Stimulated activated CD8-positive, alpha-beta memory T cell treated with anti-CD3 and anti-CD28 coated beads, Interleukin-12 subunit alpha, Interleukin-12 subunit beta, amount 100 ng/mL, for 4 hours (primary cell): Measurements from ENCODE around the gene RSRC1.
"Not testable (repeated sequence)": the region's sequence is repeated elsewhere in the genome, so short reads cannot be mapped to it uniquely, and the experiment has no call there.

Source experiments
- DNase-seq: peaks from one replicate; pipeline ENCODE4 v3.0.0-alpha.2; 2020; ENCODE audit warnings: low read depth

RSRC1 gene

GRCh38 chr3:158228942-158229341, 119.1 kb downstream of the RSRC1 start:
- DNase-seq: not testable (repeated sequence)

DNA sequence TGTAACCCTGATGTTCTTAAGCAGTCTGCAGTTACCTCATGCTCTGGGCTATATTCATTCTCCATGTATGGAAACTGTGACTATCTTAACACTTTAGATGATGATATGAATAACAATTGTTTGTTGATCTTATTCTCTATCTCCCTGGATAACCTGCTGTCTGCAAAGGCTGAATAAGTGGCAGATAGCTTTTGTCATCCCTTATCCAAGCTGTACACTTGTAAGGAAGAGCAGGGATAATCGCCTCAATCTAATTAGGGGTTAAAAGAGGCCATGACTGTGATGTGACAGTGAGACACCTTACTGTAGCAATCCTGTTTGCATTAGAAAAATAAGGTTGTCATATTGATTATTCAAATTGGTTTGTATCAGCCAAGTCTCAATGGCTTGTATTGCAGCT, 123.9 kb downstream of the RSRC1 start:
- DNase-seq: no peak

- no peak for DNase-seq
These were observed 134.4 kb downstream of the RSRC1 start for GRCh38 chr3:158244274-158244673.

DNA sequence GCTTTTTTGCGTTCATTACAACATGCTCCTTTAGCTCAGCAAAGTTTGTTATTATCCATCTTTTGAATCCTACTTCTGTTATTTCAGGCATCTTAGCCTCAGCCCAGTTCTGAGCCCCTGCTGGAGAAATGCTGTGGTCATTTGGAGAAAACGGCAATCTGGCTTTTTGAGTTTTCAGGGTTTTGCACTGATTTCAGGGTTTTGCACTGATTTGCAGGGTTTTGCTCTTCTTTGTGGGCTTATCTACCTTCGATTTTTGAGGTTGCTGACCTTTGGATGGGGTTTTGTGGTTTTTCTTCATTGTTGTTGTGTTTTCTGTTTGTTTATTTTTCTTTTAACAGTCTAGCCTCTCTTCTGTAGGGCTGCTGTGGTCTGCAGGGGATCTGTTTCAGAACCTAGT, 137.4 kb downstream of the RSRC1 start:
- DNase-seq: no peak

DNA sequence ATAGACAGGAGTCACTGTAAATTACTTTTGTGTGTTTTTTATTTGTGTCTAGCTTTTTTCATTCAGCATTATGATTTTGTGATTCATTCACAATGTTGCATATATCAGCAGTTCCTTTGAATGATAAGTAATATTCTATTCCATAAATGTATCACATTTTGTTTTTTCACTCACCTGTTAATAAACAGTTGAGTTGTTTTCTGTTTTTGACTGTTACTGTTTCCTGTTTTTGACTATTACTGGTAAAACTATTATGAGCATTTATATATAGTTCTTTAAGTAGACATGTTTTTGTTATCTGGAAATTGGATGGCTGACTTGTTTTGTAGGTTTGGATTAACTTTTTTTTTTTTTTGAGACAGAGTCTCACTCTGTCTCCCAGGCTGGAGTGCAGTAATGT, 138.4 kb downstream of the RSRC1 start:
- no peak for DNase-seq

DNA sequence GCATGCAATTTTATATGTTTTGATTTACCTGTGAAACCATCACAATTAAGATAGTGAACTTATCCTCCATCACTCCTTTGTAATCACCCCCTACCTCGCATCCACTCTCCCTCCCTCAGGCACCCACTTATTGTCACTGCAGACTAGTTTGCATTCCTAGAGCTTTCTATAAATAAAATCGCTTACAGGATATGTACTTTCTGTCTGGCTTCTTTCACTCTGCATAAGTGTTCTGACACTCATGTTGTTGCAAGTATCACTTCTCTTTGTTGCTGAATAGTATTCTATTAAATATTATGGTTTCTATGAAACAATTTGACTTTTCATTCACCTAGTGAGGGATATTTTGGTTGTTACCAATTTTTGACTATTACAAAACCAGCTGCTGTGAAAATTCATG, 139.3 kb downstream of the RSRC1 start:
- DNase-seq: no peak

DNA sequence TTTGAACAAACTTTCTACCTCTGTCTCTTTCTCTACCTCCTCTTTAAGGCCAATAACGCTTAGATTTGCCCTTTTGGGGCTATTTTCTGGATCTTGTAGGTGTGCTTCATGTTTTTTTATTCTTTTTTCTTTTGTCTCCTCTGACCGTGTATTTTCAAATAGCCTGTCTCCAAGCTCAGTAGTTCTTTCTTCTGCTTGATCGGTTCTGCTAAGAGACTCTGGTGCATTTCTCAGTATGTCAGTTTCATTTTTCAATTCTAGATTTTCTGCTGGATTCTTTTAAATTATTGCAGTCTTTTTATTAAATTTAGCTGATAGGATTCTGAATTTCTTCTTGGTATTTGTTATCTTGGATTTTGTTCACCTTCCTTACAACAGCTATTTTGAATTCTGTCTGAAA, 148.7 kb downstream of the RSRC1 start:
- DNase-seq: no peak

- no peak for DNase-seq
These were observed 150.5 kb downstream of the RSRC1 start for GRCh38 chr3:158260392-158260791.

DNA sequence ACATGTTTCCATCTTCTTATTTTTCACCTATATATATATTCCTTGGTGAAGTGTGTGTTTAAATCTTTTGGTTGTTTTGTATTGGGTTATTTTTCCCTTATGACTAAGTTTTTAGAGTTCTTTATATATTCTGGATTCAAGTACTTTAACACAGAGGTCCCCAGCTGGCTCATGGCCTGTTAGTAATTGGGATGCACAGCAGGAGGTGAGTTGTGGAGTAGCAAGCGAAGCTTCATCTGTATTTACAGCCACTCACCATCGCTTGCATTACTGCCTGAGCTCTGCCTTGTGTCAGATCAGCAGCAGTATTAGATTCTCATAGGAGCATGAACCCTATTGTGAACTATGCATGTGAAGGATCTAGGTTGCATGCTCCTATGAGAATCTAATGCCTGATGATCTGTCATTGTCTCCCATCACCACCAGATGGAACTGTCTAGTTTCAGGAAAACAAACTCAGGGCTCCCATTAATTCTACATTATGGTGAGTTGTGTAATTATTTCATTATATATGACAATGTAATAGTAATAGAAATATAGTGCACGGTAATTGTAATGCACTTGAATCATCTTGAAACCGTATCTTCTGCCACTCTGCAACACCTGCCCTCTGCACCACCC, 151.6 kb downstream of the RSRC1 start:
- DNase-seq: no peak

DNA sequence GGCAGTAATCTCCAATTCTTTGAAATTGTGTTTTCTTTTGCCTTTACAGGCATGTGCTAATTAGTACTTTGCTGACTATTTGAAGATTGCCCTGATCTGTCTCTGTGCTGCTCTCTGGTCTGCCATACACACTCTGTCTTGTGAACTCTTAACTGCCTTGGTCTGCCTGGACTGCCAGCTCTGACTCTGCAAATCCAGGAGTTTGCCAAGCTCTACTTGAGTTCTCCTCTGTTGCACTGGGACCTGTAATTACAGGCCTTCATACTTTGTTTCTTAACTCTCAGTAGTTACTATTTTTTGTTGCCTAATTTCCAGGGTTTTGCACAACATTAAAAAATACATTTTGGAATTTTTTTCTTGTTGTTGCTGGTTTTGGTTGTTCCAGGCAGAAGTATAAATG, 155.0 kb downstream of the RSRC1 start:
- no peak for DNase-seq

- no peak for DNase-seq
These were observed 157.1 kb downstream of the RSRC1 start for GRCh38 chr3:158267015-158267414.

DNA sequence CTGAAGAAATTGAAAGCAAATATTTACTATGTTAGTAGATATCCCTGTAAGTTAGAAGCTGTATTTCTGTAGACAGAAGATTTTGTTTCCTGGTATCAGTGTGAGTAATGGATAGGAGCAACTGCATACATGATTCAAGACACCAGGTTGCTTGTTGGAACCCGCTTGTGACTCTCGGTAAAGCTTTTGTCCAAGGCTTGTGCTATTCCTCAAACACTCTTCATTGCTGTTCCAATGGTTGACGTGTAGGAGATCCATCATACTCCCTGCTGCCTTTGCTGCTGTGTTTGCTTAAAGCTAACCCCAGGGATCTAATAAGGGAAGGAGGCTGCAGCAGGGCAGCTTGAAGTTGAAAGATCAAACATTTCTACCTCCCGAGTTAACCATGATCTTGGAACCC, 160.1 kb downstream of the RSRC1 start:
- DNase-seq: no peak

DNA sequence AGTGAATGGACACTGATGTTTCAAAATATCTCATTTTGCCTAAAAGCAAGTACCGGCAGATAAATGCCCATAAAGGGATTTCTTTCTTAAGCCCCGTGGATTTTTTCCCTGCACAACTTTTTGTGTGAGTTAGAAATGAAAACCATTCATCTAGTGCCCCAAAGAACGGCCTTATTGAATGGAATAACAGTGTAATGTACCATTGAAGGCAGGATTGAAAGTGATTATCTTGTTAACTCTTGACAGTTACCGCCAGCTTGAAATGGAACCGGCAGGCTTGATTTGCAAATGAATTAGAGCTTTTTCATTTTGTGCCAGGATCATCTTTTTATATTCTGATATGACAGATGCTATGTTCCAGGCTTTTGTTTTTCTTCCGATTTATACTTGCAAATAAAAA, 162.2 kb downstream of the RSRC1 start:
- no peak for DNase-seq

- no peak for DNase-seq
These were observed 163.8 kb downstream of the RSRC1 start for GRCh38 chr3:158273656-158274055.

- no peak for DNase-seq
These were observed 168.3 kb downstream of the RSRC1 start for GRCh38 chr3:158278187-158278586.

DNA sequence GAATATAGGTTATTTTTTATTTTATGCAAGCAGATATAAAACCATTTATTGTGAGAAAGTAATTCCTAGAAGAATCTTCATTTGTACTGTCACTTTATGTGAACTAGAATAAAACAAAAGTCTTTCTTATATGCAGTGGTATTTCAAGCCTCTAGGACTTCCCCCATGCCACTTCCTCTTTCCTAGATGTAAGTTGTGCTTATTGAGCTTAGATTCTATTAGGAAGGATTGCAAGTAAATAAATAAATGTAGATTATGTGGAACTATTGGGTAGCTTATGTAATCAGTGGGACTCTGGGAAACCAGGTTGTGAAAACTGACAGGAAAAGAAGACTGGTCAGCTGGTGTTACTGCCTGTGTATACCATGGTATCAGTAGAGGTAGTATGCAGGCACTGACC, 169.7 kb downstream of the RSRC1 start:
- no peak for DNase-seq

DNA sequence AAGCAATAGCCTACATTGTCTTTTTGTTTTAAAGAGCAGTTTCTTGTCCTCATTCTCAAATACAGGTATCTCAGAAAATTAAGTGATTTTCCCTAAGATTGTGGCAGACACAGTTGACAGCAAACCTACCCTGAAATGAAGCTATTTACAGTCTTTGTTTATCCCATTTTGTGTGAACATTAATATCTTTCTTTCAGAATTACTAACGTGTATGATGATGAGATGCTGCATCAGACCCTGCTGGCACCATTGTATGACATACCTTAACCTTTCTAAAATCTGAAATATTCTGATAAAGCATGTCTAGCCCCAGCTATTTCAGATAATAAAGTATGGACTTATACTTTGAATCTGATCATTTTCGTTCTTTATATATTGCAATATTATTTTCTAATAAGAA, 185.9 kb downstream of the RSRC1 start:
- no peak for DNase-seq

- no peak for DNase-seq
These were observed 188.1 kb downstream of the RSRC1 start for GRCh38 chr3:158297940-158298339.

- DNase-seq: no peak
These were observed 198.5 kb downstream of the RSRC1 start for GRCh38 chr3:158308236-158308928.

DNA sequence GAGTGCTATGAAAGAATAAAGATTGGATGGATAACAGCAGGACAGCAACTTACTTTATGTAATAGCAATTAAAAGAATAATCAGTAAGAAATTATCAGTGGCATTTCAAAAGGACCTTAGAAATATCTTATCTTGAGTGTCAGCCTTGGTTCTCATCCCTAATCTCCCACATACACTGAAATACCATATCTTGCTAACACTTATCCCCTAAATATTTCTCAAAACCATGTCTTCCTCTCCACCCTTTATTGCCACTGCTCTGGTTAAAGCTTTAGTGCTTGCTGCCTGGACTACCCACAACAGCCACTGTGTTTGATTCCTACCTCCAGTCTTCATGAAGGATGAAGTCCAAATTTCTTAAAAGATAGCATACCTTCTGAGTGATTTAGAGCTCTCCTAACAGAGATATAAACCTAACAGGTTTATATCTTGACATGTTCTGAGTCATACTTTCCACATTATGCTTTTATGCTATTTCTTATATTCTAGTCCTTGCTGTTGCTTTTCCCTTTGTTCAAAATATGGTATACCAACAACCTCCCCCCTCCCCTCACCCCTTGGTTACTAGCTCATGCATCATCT, 202.8 kb downstream of the RSRC1 start:
- DNase-seq: no peak

DNA sequence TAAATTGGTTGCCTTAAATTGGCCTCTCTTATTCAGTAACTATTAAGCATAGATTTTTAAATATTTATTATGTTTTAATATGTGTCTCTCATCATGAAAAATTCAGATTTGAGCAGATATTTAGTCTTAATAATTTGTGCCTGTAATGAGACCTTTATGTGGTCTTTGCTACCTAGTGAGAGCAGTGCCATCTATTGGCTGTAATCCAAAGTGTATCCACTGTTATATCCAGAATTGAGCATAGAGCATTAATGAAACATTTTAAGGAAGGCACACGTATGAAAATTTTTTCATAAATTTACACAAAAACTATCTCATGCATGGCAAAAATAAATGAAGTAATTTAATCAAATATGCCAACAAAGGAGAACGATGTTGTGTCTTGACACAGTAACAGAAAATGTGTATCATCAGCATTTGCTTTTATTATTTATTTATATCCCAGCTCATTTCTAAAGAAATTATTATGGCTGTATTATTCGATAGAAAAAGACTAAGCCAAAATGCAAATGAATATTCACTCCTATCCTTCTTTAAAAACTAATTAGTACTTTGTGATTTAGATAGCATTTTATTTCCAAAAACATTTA, 203.5 kb downstream of the RSRC1 start:
- no peak for DNase-seq

- no peak for DNase-seq
These were observed 204.8 kb downstream of the RSRC1 start for GRCh38 chr3:158314426-158315357.
